NCI-H1694 (cell line): ENCODE results near the gene IL12RB1.

Experiments
- DNase-seq: peaks from one replicate; lab custom pipeline; 2025; lab: John Stamatoyannopoulos, UW

The IL12RB1 gene

GRCh38 chr19:18086590-18087138 lies at the start of gene IL12RB1:
Gene IL12RB1 (minus strand): TSS chr19:18086934. CDS start chr19:18086823, 111 bp downstream.
- DNase-seq, result no peak

DNA sequence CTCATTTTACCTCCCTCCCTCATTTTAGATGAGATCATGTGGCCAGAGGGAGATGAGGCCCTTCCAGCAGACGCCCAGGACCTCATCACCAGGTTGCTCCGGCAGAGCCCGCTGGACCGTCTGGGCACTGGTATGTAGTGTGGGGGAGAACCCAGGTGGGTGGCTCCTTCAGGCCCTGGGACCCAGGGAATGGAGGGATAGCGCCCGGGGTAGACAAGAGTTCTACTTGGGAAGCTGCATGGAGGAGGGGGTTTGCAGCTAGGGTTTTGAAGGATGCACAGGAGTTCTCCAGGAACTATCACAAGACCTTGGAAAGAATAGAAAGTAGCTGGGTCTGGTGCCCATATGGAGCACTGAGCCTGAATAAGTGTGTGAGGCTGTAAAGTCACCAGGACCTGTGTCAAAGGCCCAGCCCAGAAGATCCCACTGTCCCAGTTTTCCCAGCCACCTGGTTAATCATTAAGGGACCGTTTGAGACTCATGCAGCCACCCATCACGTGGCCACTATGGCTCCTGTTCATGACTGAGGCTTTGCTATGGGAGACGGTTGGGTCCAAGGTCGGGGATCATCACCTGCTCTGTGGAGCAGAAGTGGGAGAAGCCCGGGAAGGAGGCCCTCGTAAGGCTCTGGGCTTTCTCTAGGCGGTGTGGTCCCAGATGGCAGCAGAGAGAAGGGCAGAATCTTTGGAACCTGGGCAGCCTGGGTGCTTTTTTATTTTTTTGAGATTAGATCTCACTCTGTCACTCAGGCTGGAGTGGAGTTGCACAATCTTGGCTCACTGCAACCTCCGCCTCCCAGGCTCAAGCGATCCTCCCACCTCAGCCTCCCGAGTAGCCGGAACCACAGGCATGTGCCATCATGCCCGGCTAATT lies 49.2 kb upstream of the IL12RB1 start:
- no peak for DNase-seq

DNA sequence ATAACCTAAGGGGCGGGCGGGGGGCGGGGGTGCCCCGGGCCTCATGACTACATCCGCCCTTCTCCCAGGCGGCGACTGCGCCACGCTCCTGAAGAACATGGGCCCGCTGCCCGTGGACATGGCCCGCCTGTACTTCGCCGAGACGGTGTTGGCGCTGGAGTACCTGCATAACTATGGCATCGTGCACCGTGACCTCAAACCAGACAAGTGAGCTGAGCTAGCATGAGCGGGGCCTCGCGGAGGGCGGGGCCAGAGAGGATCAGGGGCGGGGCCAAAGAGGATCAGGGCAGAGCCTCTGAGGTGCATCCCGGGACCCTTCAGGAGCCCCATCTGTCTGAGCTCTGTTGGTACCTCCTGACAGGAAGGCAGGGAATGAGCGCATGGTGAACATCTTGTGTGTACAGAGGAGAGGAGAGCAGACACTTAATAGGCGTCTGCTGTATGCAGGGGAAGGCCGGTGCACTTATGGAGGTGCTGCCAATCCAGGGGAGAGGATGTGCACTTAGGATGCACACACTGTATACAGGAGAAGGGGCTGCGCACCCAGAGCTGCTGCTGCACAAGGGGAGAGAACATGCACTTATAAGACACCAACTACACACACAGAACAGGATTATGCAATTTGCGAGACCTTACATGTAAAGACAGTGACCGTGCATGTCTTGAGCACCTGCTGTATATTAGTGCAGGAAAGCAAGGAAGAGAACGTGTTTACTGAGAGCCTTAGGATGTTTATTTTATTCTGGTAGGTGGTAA lies 45.3 kb upstream of the IL12RB1 start:
- no peak for DNase-seq

GRCh38 chr19:18130523-18131242 lies 43.9 kb upstream of the IL12RB1 start:
- no peak for DNase-seq

- no peak for DNase-seq
Measured at GRCh38 chr19:18128805-18129204, 42.1 kb upstream of the IL12RB1 start.

DNA sequence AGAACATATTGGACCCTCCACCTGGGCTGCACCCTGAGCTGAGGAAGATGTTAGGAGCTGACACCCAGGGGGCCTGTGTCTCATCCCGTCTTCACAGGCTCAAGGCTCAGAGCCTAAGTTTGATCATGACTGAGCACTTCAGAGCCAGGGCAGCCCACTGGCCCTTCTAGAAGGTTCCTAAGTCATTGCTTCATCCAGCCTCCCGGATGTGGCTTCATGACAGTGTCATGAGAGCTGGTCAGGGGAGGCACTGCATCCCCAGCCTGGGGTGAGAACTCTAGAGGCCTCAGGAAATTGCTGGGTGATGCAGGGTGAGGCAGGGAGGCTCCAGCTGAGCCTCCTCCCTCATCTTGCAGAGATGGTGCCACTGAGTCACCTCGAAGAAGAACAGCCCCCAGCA lies 41.3 kb upstream of the IL12RB1 start:
- no peak for DNase-seq

DNA sequence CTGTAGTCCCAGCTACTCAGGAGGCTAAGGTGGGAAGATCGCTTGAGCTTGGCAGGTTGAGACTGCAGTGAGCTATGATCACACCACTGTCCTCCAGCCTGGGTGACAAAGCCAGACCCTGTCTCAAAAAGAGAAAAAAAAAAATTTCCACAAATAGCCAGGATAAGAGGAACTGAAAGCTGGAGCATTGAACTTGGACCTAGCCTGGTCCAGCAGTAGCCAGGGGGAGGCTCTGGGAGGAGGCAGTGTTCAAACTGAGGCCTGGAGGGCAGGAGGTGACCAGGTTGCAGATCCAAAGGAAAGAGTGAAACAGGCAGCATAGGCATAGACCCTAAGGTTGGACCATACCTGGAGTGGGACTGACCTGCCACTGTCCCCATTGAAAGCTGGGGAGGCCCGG lies 39.4 kb upstream of the IL12RB1 start:
- DNase-seq, result no peak

GRCh38 chr19:18123819-18124218 lies 37.1 kb upstream of the IL12RB1 start:
- DNase-seq, result no peak

DNA sequence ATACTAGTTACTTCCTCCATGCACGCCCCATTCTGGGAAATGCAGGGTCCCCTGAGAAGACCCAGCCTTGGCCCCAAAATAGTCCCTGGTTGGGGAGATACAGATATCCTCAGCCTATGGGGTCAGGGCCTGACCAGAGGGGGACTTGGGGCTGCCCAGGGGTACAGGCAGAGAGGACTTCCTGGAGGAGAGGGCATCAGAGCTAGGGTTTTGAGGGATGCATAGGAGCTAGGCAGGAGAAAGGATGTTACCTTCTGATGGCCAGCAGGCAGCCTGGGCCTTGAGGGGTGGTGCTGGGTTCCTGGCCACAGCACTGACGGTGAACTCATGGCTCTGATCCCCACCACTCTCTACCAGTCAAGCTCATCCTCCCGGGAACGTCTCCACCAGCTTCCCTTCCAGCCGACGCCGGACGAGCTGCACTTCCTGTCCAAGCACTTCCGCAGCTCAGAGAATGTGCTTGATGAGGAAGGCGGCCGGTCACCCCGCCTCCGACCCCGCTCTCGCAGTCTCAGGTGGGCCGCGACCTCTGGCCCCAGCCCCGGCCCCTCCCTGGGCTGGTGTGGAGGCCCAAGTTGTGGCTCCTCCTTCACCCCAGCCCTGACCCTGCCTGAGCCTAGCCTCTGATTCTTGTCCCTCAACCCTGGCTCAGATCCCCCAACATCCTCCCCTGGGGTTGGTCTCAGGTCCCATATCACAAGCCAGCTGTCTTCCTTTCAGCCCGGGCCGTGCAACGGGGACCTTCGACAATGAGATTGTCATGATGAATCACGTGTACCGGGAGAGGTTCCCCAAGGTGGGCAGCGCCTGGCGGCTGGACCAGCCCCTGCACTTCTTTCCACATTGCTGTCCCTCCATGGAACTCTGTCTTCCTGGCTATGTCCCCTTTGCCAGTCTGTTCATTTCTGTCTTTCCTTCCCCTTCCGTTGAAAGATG lies 36.4 kb upstream of the IL12RB1 start:
- DNase-seq, result no peak

DNA sequence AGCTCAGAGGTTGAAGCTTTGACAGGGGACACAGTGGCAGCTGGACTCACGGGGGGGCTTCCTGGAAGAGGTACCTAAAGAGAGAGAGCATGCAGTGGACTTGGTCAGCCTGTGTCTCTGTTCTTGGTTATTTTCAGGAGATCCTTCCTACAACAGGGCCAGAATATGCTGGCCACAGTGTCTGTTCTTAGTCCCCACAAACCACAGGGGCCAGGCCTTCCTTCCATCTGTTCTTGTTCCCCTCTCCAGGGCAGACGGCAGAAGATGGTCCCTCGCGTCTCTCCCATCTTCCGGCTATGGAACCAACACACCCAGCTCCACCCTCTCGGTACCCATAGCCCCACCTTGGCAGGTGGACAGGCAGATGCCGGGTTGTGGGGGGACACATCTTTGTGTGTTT lies 35.7 kb upstream of the IL12RB1 start:
- no peak for DNase-seq

DNA sequence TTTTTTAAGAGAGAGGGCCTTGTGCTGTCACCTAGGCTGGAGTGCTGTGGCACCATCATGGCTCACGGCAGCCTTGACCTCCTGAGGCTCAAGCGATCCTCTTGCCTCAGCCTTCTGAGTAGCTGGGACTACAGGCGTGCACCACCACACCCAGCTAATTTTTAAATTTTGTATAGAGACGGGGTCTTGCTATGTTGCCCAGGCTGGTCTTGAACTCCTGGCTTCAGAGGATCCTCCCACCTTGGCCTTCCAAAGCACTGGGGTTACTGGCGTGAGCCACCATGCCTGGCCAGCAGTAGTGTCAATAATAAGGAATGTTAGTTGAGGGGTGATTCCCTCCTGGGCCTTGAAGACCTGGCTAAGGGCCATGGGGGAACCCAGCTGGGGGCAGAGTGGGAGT lies 34.4 kb upstream of the IL12RB1 start:
- DNase-seq, result no peak

DNA sequence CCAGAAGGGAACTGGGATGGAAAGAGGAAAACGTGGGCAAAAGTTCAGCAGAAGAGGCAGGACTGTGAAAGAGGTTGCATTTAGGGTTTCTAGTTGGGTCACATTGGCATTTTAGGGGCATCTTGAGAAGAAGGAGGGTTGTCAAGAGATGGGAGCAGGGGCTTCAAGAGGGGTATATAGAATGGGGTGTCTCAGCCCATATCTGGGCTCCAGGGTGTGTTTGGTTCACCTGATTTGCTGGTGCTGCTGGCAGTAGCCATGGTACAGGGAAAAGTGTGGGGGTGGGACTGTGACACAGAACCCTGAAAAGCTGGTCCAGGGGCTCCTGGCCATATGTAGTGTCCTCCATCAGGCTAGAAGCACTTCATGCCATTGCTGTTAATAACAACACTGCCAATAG lies 33.4 kb upstream of the IL12RB1 start:
- no peak for DNase-seq

DNA sequence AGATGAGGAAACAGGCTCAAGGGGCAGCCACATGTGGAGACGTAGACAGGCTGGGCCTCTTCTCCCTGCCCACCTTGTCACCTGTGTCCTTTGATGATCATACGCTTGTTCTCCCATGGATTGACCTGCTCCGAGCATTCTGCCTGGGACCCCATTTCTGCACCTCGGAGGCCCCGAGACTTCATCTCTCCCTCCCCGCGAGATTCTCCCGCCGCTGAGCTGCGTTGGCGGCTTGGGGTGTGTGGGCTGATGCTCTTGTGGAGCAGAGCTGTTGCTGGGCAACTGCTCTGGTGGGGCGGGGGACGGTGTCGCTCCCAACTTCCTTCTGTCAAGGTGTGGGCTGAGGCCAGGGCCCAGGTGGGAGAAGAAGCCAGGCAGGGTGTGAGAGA lies 33.0 kb upstream of the IL12RB1 start:
- no peak for DNase-seq

GRCh38 chr19:18119013-18119716 lies 32.4 kb upstream of the IL12RB1 start:
- DNase-seq, result no peak

DNA sequence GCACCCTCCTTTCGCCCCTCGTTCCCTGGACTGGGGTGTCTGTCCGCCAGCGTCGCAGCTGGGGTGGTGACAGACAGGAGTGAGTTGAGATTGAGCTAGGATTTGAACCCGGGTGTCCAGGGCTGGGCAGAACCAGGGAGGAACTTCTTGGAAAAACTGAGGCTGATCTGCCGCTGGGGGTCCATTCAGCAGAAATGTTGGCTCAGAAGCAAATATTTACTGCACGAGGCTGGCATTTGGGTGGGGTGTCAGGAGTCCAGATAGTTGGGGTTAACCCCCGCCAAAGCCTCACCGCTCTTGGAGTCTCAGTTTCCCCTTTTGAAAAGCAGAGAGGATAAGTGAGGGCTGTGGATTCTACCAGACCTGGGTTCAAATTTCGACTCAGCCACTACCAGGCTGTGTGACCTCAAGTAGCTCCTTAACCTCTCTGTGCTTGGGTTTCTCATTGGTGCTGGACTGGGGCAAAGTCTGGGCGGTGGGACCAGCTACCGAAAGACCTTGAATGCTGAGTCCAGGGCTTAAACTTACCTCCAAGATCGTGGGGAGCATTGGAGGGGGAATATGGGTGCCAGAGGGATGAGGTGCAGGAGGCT lies 31.8 kb upstream of the IL12RB1 start:
- no peak for DNase-seq

- peak; percentile 70 for DNase-seq
Measured at GRCh38 chr19:18117692-18118378, 31.1 kb upstream of the IL12RB1 start.

DNA sequence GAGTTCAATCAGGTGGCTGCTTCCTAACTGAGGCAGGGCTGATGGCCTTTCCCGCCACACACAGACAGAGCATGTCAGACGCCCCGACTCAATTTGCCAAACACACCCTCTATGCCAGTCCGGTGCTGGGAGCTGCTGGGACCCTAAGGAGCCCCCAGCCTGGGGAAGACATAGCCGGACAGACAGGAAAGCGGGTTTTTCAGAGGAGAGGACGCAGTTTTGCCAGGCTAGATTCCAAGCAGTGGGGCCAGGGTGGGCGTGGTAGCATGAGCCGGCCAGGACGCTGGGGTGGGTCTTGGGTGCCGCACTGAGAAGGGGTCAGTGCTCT lies 30.6 kb upstream of the IL12RB1 start:
- no peak for DNase-seq

DNA sequence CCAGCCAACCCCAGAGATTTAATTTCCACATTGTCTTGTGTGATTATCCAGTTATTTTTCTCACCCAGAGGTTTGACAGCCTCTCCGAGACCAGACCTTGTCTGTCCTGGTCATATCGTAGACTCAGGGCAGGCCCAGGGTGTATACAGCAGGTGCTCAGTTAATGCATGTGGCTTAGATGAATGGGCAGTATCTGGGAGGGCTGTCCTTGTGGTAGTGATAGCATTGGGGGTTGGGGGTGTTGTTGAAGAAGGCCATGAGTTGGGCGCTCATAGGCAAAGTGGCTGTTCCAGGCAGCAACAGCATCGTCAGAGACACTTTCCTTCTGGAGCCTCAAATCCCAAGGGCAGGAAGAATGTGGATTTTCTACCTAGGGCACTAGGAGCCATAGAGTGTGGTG lies 27.7 kb upstream of the IL12RB1 start:
- DNase-seq, result no peak

GRCh38 chr19:18113827-18114226 lies 27.1 kb upstream of the IL12RB1 start:
- DNase-seq, result no peak

DNA sequence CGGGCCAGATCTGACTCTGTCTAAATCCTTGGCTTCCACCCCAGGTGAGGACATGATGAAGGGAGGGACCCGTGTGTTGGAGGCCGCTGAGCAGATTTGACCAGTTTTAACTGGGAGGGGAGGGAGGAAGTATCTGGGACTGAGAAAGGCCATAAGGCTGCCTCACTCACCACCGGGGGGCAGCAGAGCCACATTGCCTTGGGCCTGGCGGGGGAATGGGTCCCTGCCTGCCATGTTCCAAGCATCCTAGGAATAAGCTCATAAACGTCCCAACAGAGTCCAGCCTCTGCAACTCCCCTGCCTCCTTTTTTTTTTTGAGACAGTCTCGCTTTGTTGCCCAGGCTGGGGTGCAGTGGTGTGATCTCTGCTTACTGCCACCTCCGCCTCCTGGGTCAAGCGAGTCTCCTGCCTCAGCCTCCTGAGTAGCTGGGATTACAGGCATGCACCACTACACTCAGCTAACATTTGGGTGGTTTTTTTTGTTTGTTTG lies 26.3 kb upstream of the IL12RB1 start:
- DNase-seq, result peak; percentile 73
